ENCODE data around the gene TMEM208.

DNA sequence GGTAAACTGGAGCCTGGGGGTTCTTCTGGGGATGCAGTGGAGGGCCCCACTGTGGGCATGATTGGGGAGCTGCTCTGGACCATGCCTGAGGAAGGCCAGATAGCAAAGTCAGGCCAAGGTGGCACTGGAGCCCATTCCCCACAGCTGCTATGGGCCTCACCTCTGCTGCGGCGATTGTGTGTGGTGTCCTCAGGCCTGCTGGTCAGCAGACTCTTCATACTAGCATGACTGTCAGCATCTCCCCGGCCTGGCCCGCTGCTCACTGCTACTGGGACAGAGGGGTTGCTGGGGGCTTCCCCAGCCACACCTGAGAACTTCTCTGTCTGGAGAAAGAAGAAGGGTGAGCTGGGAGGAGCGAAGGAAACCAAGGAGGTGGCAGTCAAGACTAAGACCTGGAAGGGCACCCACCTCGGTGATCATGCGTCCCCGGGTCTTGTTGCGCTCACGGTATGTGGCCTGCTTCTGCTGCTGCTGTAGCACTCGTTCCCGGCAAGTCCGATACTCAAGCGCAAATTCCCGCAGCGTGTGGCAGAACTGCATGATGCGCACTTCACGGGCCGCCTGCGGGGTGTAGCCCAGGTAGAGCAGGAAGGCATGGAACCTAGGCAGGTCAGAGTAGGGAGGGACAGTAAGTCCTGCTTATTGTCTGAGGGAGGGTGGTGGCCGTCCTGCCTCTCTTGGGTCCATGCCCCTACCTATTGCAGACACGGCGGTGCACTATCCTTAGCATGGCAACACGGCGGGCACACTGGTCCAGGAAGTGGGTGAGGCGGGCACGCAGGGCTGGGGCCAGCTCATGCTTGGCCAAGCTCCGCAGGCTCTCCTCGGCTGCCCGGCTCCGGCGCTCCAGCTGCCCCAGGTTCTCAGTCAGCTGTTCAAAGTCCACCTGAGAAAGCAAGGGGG is 3.2 kb downstream of the TMEM208 start:
- TF ChIP-seq CTCF (IDR thresholded peaks at IDR 0.05 in 4 of 5, conservative IDR thresholded peaks at IDR 0.05 in 1 of 5) (no peak), POLR2A (IDR thresholded peaks at IDR 0.05) (no peak)

All from gastrocnemius medialis (tissue), 4 donors.